Activated CD4-positive, alpha-beta T cell treated with anti-CD3 and anti-CD28 coated beads, Interleukin-2, Interleukin-4, amounts not matched to agents 100 ng/mL and 50 ng/mL, durations not matched to agents 16 hours and 8 hours (primary cell): ENCODE data around the gene TMEM154.
A peak's percentile ranks its signal among the peaks of the same experiment; 100 is the strongest.

ENCODE experiments used
- DNase-seq: peaks from one replicate; pipeline ENCODE4 v3.0.0-alpha.2; 2020; ENCODE audit warnings: low spot score

TMEM154 gene

GRCh38 chr4:152679414-152680281 is at the start of gene TMEM154:
Gene TMEM154, minus strand, starts transcription at chr4:152679997. Its CDS starts 64 bp downstream, at chr4:152679933.
- DNase-seq, result peak; percentile 90

GRCh38 chr4:152729466-152729865 is 49.7 kb upstream of the TMEM154 start:
- no peak for DNase-seq

- DNase-seq, result no peak
These were observed 48.5 kb upstream of the TMEM154 start for GRCh38 chr4:152728343-152728742.

GRCh38 chr4:152727784-152728183 is 48.0 kb upstream of the TMEM154 start:
- no peak for DNase-seq

- no peak for DNase-seq
These were observed 44.7 kb upstream of the TMEM154 start for GRCh38 chr4:152724494-152724893.

GRCh38 chr4:152723236-152723635 is 43.4 kb upstream of the TMEM154 start:
- no peak for DNase-seq

GRCh38 chr4:152719801-152720556 is 40.2 kb upstream of the TMEM154 start:
- no peak for DNase-seq

- DNase-seq, result no peak
These were observed 39.5 kb upstream of the TMEM154 start for GRCh38 chr4:152719291-152719690.

GRCh38 chr4:152715076-152715475 is 35.3 kb upstream of the TMEM154 start:
- DNase-seq, result no peak

- no peak for DNase-seq
These were observed 34.3 kb upstream of the TMEM154 start for GRCh38 chr4:152713951-152714705.

- DNase-seq, result peak; percentile 11
These were observed 30.1 kb upstream of the TMEM154 start for GRCh38 chr4:152709675-152710438.

GRCh38 chr4:152708796-152709195 is 29.0 kb upstream of the TMEM154 start:
- DNase-seq, result no peak

GRCh38 chr4:152708361-152708760 is 28.6 kb upstream of the TMEM154 start:
- no peak for DNase-seq

- no peak for DNase-seq
These were observed 27.8 kb upstream of the TMEM154 start for GRCh38 chr4:152707632-152708031.

GRCh38 chr4:152705903-152706302 is 26.1 kb upstream of the TMEM154 start:
- no peak for DNase-seq

- no peak for DNase-seq
These were observed 25.0 kb upstream of the TMEM154 start for GRCh38 chr4:152704788-152705187.

- DNase-seq, result no peak
These were observed 20.4 kb upstream of the TMEM154 start for GRCh38 chr4:152700151-152700550.

- no peak for DNase-seq
These were observed 19.5 kb upstream of the TMEM154 start for GRCh38 chr4:152699313-152699712.

GRCh38 chr4:152698089-152698499 is 18.3 kb upstream of the TMEM154 start:
- no peak for DNase-seq

GRCh38 chr4:152697284-152698088 is 17.7 kb upstream of the TMEM154 start:
- DNase-seq, result no peak

- peak; percentile 84 for DNase-seq
These were observed 17.0 kb upstream of the TMEM154 start for GRCh38 chr4:152696764-152697261.
